SU-DHL-6 (cell line): Measurements from ENCODE around the gene BLM.

Experiments
- EZH2phosphoT487 ChIP-seq: fragments of 200-600 bp; sonication (generic), shearing (Covaris generic); conservative IDR thresholded peaks from 2 replicates; pipeline ENCODE4 v1.6.1; 2018; ENCODE audit warnings: mild to moderate bottlenecking, antibody characterized with exemption, low read length, moderate library complexity, mixed read lengths
- TF ChIP-seq, protein P1 (sequence below): fragments of 200-600 bp; sonication (generic); IDR thresholded peaks from one replicate; pipeline ENCODE4 v1.5.1; 2017; ENCODE audit warnings: antibody characterized with exemption, mild to moderate bottlenecking, low read length, moderate library complexity; ENCODE audit not compliant: insufficient read depth, poor library complexity, severe bottlenecking

DNA sequence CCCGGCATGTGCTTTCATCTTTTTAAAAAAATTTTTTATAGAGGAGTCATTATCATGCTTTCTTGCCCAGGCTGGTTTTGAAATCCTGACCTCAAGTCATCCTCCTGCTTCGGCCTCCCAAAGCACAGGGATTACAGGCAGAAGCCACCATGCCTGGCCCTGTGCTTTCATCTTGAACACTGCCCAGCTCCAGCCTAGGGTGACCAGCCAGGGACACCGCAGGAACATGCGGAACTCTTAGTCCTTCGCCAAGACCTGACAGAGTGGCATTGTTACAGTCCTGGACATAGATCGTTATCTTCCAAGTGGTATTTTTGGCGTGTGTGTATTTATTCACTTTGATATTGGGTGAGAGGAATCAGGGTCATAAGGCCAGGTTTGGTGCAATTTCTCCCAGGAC, 143.3 kb downstream of the BLM start:
- TF ChIP-seq, protein P1, sequence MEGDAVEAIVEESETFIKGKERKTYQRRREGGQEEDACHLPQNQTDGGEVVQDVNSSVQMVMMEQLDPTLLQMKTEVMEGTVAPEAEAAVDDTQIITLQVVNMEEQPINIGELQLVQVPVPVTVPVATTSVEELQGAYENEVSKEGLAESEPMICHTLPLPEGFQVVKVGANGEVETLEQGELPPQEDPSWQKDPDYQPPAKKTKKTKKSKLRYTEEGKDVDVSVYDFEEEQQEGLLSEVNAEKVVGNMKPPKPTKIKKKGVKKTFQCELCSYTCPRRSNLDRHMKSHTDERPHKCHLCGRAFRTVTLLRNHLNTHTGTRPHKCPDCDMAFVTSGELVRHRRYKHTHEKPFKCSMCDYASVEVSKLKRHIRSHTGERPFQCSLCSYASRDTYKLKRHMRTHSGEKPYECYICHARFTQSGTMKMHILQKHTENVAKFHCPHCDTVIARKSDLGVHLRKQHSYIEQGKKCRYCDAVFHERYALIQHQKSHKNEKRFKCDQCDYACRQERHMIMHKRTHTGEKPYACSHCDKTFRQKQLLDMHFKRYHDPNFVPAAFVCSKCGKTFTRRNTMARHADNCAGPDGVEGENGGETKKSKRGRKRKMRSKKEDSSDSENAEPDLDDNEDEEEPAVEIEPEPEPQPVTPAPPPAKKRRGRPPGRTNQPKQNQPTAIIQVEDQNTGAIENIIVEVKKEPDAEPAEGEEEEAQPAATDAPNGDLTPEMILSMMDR, result no peak
- no peak for TF ChIP-seq EZH2phosphoT487
